Bronchial epithelial cell (primary cell): ENCODE measurements around the gene CPPED1. TPM values are rescaled to one million over a fixed set of nuclear protein-coding genes. Genes with fewer than 3 reads are reported as not detected.

ENCODE experiments used
- DNase-seq: peaks from one replicate; pipeline ENCODE4 v3.0.0-alpha.2; 2010; ENCODE audit warnings: low read depth
- FAIRE-seq: peaks from 2 replicates; lab custom pipeline; 2011; peaks lifted over from hg19 to GRCh38; lab: Jason Lieb, UNC
- H3K27me3 ChIP-seq: 2 replicates; pipeline ENCODE4 v1.5.1; 2011; ENCODE audit warnings: low read length; ENCODE audit not compliant: control insufficient read depth, insufficient read depth
- H3K36me3 ChIP-seq: 2 replicates; pipeline ENCODE4 v1.5.1; 2011; ENCODE audit warnings: low read length; ENCODE audit not compliant: control insufficient read depth, insufficient read depth
- H3K4me3 ChIP-seq: 2 replicates; pipeline ENCODE4 v1.5.1; 2011; ENCODE audit warnings: mild to moderate bottlenecking, low read depth, low read length, control low read depth
- total RNA-seq: library from RNA; depleted of rRNA; stranded (reverse); fragments of >200 nt; gene quantifications from 2 replicates; pipeline ENCODE4 v1.2.1, GENCODE V29; 2014
- TF ChIP-seq, protein P1 (sequence below): IDR thresholded peaks from 2 replicates; pipeline ENCODE4 v1.5.1; 2011; ENCODE audit warnings: mild to moderate bottlenecking, moderate library complexity, low read length, control low read depth, inconsistent platforms; ENCODE audit not compliant: insufficient read depth, severe bottlenecking

The CPPED1 gene
- total RNA-seq, 1 donor from 2014 or later, result 5.8 TPM

DNA sequence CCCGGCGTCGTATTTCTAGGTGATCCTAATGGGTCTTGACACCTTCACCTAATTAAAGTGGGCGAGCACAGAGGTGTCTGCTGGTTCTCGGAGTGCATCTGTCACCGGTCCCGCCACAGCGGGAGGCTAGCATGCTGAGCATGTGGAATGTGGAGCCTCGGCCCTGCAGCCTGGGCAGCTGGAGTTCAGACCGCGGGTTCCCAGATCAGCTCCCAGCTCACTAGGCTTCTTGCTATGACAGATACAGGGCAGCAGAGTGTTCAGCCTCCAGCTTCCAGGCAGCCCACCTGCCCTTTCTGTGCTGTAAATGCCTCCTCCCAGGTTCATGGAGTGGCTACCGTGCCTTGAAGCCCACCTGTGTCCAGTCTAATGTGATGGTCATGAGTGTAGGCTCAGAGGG is 166.7 kb downstream of the CPPED1 start:
- H3K4me3 ChIP-seq, result no peak overlapping the region
- TF ChIP-seq, protein P1, sequence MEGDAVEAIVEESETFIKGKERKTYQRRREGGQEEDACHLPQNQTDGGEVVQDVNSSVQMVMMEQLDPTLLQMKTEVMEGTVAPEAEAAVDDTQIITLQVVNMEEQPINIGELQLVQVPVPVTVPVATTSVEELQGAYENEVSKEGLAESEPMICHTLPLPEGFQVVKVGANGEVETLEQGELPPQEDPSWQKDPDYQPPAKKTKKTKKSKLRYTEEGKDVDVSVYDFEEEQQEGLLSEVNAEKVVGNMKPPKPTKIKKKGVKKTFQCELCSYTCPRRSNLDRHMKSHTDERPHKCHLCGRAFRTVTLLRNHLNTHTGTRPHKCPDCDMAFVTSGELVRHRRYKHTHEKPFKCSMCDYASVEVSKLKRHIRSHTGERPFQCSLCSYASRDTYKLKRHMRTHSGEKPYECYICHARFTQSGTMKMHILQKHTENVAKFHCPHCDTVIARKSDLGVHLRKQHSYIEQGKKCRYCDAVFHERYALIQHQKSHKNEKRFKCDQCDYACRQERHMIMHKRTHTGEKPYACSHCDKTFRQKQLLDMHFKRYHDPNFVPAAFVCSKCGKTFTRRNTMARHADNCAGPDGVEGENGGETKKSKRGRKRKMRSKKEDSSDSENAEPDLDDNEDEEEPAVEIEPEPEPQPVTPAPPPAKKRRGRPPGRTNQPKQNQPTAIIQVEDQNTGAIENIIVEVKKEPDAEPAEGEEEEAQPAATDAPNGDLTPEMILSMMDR, result no peak
- H3K36me3 ChIP-seq, result no peaks in the 10 kb centered on the region
- FAIRE-seq (no peak), DNase-seq (no peak)
- no peaks in the 10 kb centered on the region for H3K27me3 ChIP-seq

DNA sequence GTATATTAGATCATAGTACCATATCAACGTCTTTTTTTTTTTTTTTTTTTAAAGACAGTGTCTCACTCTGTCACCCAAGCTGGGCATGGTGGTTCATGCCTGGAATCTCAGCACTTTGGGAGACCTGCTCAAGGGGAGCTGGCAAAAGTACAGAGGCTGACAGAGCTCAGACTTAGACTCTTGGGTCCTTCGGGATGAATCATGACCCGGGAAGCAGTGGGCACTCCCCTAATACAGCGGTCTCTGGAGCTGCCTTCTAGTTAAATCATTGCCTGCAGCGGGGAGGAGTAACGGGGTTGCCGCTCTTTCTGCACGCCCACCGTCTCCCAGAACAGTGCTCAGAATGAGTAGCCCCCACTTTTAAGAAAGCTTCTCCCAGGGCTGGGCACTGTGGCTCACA is 174.4 kb downstream of the CPPED1 start:
- Histone ChIP-seq H3K27me3 (no peaks in the 10 kb centered on the region), H3K4me3 (no peak overlapping the region), H3K36me3 (no peaks in the 10 kb centered on the region)
- TF ChIP-seq, protein P1, result no peak
- no peak for DNase-seq
- no peak for FAIRE-seq

DNA sequence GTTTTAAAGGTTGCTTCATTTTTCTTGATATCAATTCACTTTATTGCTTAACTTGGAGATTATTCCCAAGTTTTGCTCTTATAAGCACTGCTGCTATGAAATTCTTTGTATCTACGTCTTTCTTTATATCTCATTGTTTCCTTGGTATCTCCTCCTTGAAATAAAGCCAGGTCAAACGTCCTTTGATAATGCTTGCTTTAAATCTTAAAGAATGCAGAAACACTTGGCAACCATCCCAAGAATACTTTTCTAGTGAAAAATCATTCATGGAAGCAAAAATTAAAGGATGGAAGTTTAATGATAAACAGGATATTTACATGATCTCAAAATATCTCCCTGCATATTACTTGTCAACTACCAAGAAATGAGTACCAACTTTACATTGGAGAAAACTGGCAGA is 175.2 kb downstream of the CPPED1 start:
- no peak for FAIRE-seq

DNA sequence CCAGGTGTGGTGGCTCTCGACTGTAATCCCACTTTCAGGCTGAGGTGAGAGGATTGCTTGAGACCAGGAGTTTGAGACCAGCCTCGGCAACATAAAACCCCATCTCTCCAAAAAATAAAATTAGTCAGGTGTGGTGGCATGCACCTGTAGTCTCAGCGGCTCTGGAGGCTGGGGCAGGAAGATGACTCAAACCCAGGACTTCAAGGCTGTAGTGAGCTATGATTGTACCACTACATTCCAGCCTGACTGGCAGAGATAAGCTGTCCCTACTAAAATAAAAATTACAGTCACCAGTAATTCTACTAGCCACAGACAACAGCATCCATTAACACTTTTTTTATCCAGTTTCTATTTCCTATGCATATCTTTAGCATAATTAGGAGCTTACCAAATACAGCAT is 176.3 kb downstream of the CPPED1 start:
- no peaks in the 10 kb centered on the region for H3K27me3 ChIP-seq
- H3K4me3 ChIP-seq, result no peak overlapping the region
- TF ChIP-seq, protein P1, result no peak
- H3K36me3 ChIP-seq, result no peaks in the 10 kb centered on the region
- DNase-seq (no peak), FAIRE-seq (no peak)

More for the DNA sequence above, 175.2 kb downstream of the CPPED1 start:
- no peaks in the 10 kb centered on the region for H3K27me3 ChIP-seq
- DNase-seq, result no peak
- H3K36me3 ChIP-seq, result no peaks in the 10 kb centered on the region
- TF ChIP-seq, protein P1, result no peak
- no peak overlapping the region for H3K4me3 ChIP-seq

DNA sequence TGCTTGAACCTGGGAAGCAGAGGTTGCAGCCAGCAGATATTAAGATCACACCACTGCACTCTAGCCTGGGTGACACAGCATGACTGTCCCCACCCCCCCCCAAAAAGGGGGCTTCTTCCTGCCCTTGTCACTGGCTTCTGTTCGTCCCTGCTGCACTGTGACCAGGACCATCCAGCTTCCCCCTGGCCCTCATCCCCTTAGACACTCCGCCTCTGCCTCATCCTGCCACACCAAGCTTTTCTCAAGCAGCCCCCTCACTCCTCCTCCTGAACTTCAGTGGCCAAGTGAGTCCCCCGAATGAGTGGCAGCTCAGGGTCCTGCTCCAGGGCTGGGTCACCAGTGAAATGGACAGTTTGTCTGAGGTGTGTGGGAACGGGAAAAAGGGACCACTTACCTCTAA is 177.3 kb downstream of the CPPED1 start:
- FAIRE-seq, result no peak
- TF ChIP-seq, protein P1, result no peak
- Histone ChIP-seq H3K27me3 (no peaks in the 10 kb centered on the region), H3K4me3 (no peak overlapping the region), H3K36me3 (no peaks in the 10 kb centered on the region)
- no peak for DNase-seq

DNA sequence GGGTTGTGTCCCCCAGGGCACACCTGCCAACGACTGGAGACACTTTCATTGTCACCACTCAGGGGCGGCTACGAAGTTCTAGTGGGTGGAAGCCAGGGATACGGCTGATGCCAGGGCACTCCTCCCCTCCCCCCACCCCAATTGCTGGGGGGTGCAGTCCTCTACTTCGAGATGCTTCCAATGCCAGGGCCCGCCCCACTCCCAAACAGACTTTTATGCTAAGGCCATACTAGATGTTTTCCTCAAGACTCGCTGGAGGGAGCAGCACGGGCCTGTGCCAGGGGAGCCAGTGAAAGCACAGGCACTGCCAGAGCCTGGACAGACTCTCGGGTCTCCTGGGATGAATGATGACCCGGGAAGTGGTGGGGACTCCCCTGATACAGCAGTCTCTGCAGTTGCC is 178.0 kb downstream of the CPPED1 start:
- DNase-seq (no peak), FAIRE-seq (no peak)
- TF ChIP-seq, protein P1, result no peak
- no peak overlapping the region for H3K4me3 ChIP-seq
- H3K27me3 ChIP-seq, result no peaks in the 10 kb centered on the region
- H3K36me3 ChIP-seq, result no peaks in the 10 kb centered on the region
